Natural killer cell (primary cell): ENCODE measurements around the gene PITPNM3. TPM values are rescaled to one million over a fixed set of nuclear protein-coding genes. Genes with fewer than 3 reads are reported as not detected.

Experiments
- ATAC-seq, 3 donors: fragments of 150-1000 bp in 2 of 3; fragments of 200-7000 bp in 1 of 3; cut with Tn5 transposase; 1 replicate in 1 of 3; 2 replicates in 2 of 3; pipeline ENCODE4 v1.10.0; 2021; ENCODE audit warnings: mild to moderate bottlenecking in 2 of 3, moderate library complexity in 2 of 3
- DNase-seq, 2 donors: peaks; one replicate each; pipeline versions ENCODE4 v3.0.0 to v3.0.0-alpha.2; 2013 to 2021; ENCODE audit warnings: mixed read lengths in 1 of 2
- H3K27ac ChIP-seq: one replicate; pipeline ENCODE4 v1.5.1; 2013; ENCODE audit warnings: mild to moderate bottlenecking, low read length
- H3K27me3 ChIP-seq: one replicate; pipeline ENCODE4 v1.6.1; 2013; ENCODE audit warnings: low read length; ENCODE audit not compliant: control insufficient read depth, insufficient read depth
- H3K36me3 ChIP-seq: one replicate; pipeline ENCODE4 v1.6.1; 2013; ENCODE audit warnings: low read length; ENCODE audit not compliant: control insufficient read depth, insufficient read depth
- H3K4me1 ChIP-seq: one replicate; pipeline ENCODE4 v1.6.1; 2013; ENCODE audit warnings: low read length; ENCODE audit not compliant: control insufficient read depth, insufficient read depth
- H3K4me3 ChIP-seq: one replicate; pipeline ENCODE4 v1.5.1; 2013; ENCODE audit warnings: low read length
- H3K9me3 ChIP-seq: one replicate; pipeline ENCODE4 v1.6.1; 2013; ENCODE audit warnings: low read length; ENCODE audit not compliant: control insufficient read depth, insufficient read depth
- H3K27ac Mint-ChIP-seq, 2 donors: one replicate each; pipeline ENCODE4 v1.8.0; 2022; ENCODE audit warnings: mild to moderate bottlenecking in 2 of 2, mixed read lengths in 2 of 2, moderate library complexity in 1 of 2
- H3K27me3 Mint-ChIP-seq, 2 donors: one replicate each; pipeline ENCODE4 v1.8.0; 2022; ENCODE audit warnings: low read depth in 2 of 2, mixed read lengths in 2 of 2
- H3K36me3 Mint-ChIP-seq: one replicate; pipeline ENCODE4 v1.8.0; 2022; ENCODE audit warnings: mixed read lengths
- H3K4me1 Mint-ChIP-seq, 2 donors: one replicate each; pipeline ENCODE4 v1.8.0; 2022; ENCODE audit warnings: mixed read lengths in 2 of 2
- H3K4me3 Mint-ChIP-seq: one replicate; pipeline ENCODE4 v1.8.0; 2022; ENCODE audit warnings: mild to moderate bottlenecking, moderate library complexity, mixed read lengths
- H3K9me3 Mint-ChIP-seq, 2 donors: one replicate each; pipeline ENCODE4 v1.8.0; 2022; ENCODE audit warnings: mixed read lengths in 2 of 2
- WGBS: methylation state at CpG from one replicate; pipeline ENCODE4 v1.1.7; 2013; ENCODE audit warnings: missing lambda C conversion rate; ENCODE audit not compliant: insufficient coverage; 5-methylcytosine and 5-hydroxymethylcytosine counted together
- intact Hi-C: fragments of 100-400 bp; cut with micrococcal nuclease; formaldehyde crosslinking; loops from one replicate; pipeline ENCODE4 v1.14.2; 2022
- total RNA-seq, 4 donors: library from RNA; stranded (reverse); fragments of 120-200 nt in 1 of 4; gene quantifications; one replicate each; pipeline versions ENCODE4 v1.2.3 to v1.2.4, GENCODE V29; 2013 to 2022
- TF ChIP-seq, protein P1 (sequence below): fragments of 200-600 bp; IDR thresholded peaks from one replicate; pipeline ENCODE4 v1.8.0; 2022; ENCODE audit warnings: antibody characterized with exemption

Gene PITPNM3
- total RNA-seq, 3 donors from 2014 or later (not counting 1 experiment from before 2014, with no cell fraction given) = 0.42 to 0.75 (median 0.50) TPM

DNA sequence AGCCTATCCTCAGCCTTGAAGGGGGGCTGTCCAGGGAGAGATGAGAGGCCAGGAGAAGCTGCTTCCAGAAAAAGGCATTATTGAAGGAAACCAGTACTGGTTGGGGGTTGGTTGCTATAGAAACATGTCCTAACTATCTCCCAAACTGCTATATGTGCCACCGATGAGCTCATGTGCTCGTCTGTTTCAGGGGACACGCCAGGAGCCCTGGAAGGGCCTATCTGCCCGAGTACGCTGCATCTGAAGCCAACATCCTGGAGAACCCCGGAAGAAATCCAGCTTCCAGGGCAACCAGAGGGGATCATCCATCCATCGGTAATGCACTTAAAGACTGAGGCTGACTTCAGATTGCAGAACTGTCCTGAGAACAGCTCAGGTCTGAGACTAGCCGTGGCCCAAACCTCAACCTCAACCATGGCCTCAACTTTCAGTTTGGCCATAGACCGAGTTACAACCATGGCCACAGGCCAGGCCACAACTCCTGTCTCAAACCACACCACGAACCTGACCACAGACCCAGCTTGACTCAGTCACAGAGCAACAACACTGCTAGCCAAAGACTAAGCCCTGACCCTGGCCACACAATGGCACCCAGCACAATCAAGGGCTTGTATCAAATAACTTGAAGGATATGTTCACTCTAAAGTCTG lies 10.2 kb downstream of the PITPNM3 start:
- TF ChIP-seq, protein P1, sequence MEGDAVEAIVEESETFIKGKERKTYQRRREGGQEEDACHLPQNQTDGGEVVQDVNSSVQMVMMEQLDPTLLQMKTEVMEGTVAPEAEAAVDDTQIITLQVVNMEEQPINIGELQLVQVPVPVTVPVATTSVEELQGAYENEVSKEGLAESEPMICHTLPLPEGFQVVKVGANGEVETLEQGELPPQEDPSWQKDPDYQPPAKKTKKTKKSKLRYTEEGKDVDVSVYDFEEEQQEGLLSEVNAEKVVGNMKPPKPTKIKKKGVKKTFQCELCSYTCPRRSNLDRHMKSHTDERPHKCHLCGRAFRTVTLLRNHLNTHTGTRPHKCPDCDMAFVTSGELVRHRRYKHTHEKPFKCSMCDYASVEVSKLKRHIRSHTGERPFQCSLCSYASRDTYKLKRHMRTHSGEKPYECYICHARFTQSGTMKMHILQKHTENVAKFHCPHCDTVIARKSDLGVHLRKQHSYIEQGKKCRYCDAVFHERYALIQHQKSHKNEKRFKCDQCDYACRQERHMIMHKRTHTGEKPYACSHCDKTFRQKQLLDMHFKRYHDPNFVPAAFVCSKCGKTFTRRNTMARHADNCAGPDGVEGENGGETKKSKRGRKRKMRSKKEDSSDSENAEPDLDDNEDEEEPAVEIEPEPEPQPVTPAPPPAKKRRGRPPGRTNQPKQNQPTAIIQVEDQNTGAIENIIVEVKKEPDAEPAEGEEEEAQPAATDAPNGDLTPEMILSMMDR = no peak
- Histone ChIP-seq H3K36me3 (no peaks in the 10 kb centered on the region), H3K27ac (no peak overlapping the region), H3K4me3 (no peak overlapping the region), H3K4me1 (peaks cover 4% of the 10 kb centered on the region), H3K9me3 (no peaks in the 10 kb centered on the region), H3K27me3 (no peaks in the 10 kb centered on the region)
- H3K27ac Mint-ChIP-seq = no peak overlapping the region
- intact Hi-C loops = no loop called here
- peaks cover 0 to 9% of the 10 kb centered on the region in 2 donors for H3K4me1 Mint-ChIP-seq
- no peak overlapping the region for H3K4me3 Mint-ChIP-seq
- H3K36me3 Mint-ChIP-seq = no peaks in the 10 kb centered on the region
- no peak for DNase-seq
- no peak for ATAC-seq
- H3K27me3 Mint-ChIP-seq = peaks cover 6 to 13% of the 10 kb centered on the region in 2 donors
- WGBS = 67% methylated on average over 10 of the region's 10 CpGs
- H3K9me3 Mint-ChIP-seq = no peaks in the 10 kb centered on the region

DNA sequence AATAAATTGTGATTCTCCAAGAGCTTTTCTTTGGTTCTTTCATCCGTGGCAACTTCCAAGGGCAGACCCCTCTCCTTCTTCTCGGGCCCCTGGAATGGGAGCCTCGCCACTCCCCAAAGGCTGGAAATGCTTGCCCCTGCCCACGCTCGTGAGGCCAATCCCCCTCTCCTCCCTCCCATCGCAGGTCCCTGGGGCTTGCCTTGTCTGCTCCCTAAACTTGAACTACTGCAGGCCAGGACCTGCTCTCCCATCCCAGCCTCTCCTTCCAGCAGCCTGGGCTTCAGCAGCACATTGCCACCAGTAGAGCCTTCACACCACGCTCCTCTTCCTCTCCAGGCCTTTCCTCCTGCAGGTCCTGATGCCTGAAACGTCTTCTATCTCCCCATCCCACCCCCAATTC lies 11.1 kb downstream of the PITPNM3 start:
- peaks cover 0 to 9% of the 10 kb centered on the region in 2 donors for H3K4me1 Mint-ChIP-seq
- H3K36me3 ChIP-seq = no peaks in the 10 kb centered on the region
- WGBS = 88% methylated on average over 8 of the region's 8 CpGs

DNA sequence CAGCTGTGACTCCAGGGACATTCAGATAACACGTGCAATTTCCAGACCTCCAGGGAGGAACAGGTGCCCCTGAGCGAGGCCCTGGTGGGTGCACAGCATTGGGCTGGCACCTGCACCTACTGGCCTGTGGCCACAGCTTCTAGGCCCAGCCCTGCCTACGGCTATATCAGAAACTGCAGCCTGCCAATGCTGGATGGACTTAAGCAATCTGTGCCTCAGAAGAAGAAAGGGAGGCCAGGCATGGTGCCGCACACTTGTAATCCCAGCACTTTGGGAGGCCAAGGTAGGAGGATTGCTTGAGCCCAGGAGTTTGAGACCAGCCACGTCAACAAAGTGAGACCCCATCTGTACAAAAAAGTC lies 12.4 kb downstream of the PITPNM3 start:
- no peak overlapping the region for H3K4me3 Mint-ChIP-seq
- TF ChIP-seq, protein P1 = no peak
- no peaks in the 10 kb centered on the region for H3K36me3 Mint-ChIP-seq
- Histone ChIP-seq H3K4me3 (no peak overlapping the region), H3K4me1 (peaks cover 4% of the 10 kb centered on the region), H3K27me3 (no peaks in the 10 kb centered on the region), H3K9me3 (no peaks in the 10 kb centered on the region), H3K36me3 (no peaks in the 10 kb centered on the region), H3K27ac (no peak overlapping the region)
- WGBS = 85% methylated on average over 5 of the region's 5 CpGs
- H3K9me3 Mint-ChIP-seq = no peaks in the 10 kb centered on the region
- peaks cover 9 to 11% of the 10 kb centered on the region in 2 donors for H3K27me3 Mint-ChIP-seq
- intact Hi-C loops = no loop called here
- peaks cover 0 to 9% of the 10 kb centered on the region in 2 donors for H3K4me1 Mint-ChIP-seq
- no peak for ATAC-seq
- no peak overlapping the region for H3K27ac Mint-ChIP-seq
- DNase-seq = no peak

More for the DNA sequence above, 11.1 kb downstream of the PITPNM3 start:
- Mint-ChIP-seq H3K27ac (no peak overlapping the region), H3K4me3 (no peak overlapping the region), H3K36me3 (no peaks in the 10 kb centered on the region), H3K9me3 (no peaks in the 10 kb centered on the region), H3K27me3 (peaks cover 6 to 13% of the 10 kb centered on the region in 2 donors)
- no peak for DNase-seq
- ATAC-seq = no peak
- no peaks in the 10 kb centered on the region for H3K9me3 ChIP-seq
- no peak overlapping the region for H3K4me3 ChIP-seq
- H3K27ac ChIP-seq = no peak overlapping the region
- intact Hi-C loops = no loop called here
- TF ChIP-seq, protein P1 = no peak
- peaks cover 4% of the 10 kb centered on the region for H3K4me1 ChIP-seq
- no peaks in the 10 kb centered on the region for H3K27me3 ChIP-seq
